Gastrocnemius medialis (tissue), 4 donors: ENCODE data around the gene TBC1D10A. TPM values are rescaled to one million over a fixed set of nuclear protein-coding genes. Genes with fewer than 3 reads are reported as not detected.

Experiments
- ATAC-seq, 2 donors: fragments of 150-250 bp; one replicate each; pipeline ENCODE4 v1.9.1; 2016
- DNase-seq, 2 donors: peaks; one replicate each; pipeline ENCODE4 v3.0.0-alpha.2; 2019
- H3K27ac ChIP-seq, 4 donors: fragments of 200-600 bp; sonication (generic); 1 replicate in 1 of 4; 2 replicates in 3 of 4; pipeline ENCODE4 v1.5.1; 2016 to 2018; ENCODE audit warnings: mild to moderate bottlenecking in 2 of 4, moderate library complexity in 1 of 4
- H3K27me3 ChIP-seq, 3 donors: fragments of 200-600 bp; sonication (generic) in 2 of 3; 1 replicate in 1 of 3; 2 replicates in 2 of 3; pipeline versions ENCODE4 v1.5.1 to v1.6.0; 2016 to 2019; ENCODE audit warnings: mild to moderate bottlenecking in 1 of 3, moderate library complexity in 1 of 3
- H3K36me3 ChIP-seq, 2 donors: fragments of 200-600 bp; sonication (generic) in 1 of 2; one replicate each; pipeline ENCODE4 v1.5.1; 2017 to 2018
- H3K4me1 ChIP-seq, 2 donors: fragments of 200-600 bp; sonication (generic) in 1 of 2; one replicate each; pipeline ENCODE4 v1.5.1; 2016 to 2017; ENCODE audit warnings: mild to moderate bottlenecking in 2 of 2
- H3K4me3 ChIP-seq, 4 donors: fragments of 200-600 bp; sonication (generic) in 3 of 4; 1 replicate in 1 of 4; 2 replicates in 3 of 4; pipeline ENCODE4 v1.5.1; 2016 to 2019; ENCODE audit warnings: mild to moderate bottlenecking in 2 of 4
- H3K9me3 ChIP-seq, 3 donors: fragments of 200-600 bp; sonication (generic) in 2 of 3; 1 replicate in 1 of 3; 2 replicates in 2 of 3; pipeline ENCODE4 v1.5.1; 2016 to 2019
- CTCF ChIP-seq, 5 experiments: fragments of 450-650 bp in 3 of 5; fragments of 200-600 bp in 2 of 5; sonication (generic) in 2 of 5; IDR thresholded peaks in 4 of 5; conservative IDR thresholded peaks in 1 of 5; 1 replicate in 4 of 5; 2 replicates in 1 of 5; pipeline ENCODE4 v1.5.1; 2016 to 2019; ENCODE audit warnings: antibody characterized with exemption in 5 of 5, mild to moderate bottlenecking in 3 of 5, moderate library complexity in 3 of 5
- POLR2A ChIP-seq, 2 donors: fragments of 450-650 bp; IDR thresholded peaks; one replicate each; pipeline ENCODE4 v1.6.1; 2017; ENCODE audit warnings: antibody characterized with exemption in 2 of 2, mild to moderate bottlenecking in 2 of 2, moderate library complexity in 2 of 2
- in situ Hi-C, 4 donors: fragments of 200-750 bp; cut with MboI; loops; one replicate each; pipeline versions ENCODE4 v1.15.0 to v1.8.0; 2017; ENCODE audit warnings: low sequenced_read_pairs in 4 of 4
- intact Hi-C: fragments of 100-400 bp; cut with DNase I; formaldehyde crosslinking; loops from one replicate; pipeline ENCODE4 v1.15.1; 2023; ENCODE audit warnings: low total_unique reads
- total RNA-seq, 4 donors: library from RNA; depleted of rRNA; stranded (reverse); fragments of >200 nt; gene quantifications; one replicate each; pipeline versions ENCODE4 v1.1.0 to v1.2.3, GENCODE V29; 2016

TBC1D10A gene
- total RNA-seq, 4 donors from 2014 or later: 4.1 to 9.6 (median 6.2) TPM

GRCh38 chr22:30310881-30311771, 15.6 kb downstream of the TBC1D10A start:
- peak; percentile 43 to 69 for DNase-seq
- TF ChIP-seq POLR2A (IDR thresholded peaks at IDR 0.05) (no peak), CTCF (IDR thresholded peaks at IDR 0.05 in 4 of 5, conservative IDR thresholded peaks at IDR 0.05 in 1 of 5) (no peak)
- peak; percentile 72 to 75 for ATAC-seq
- Histone ChIP-seq H3K4me3 (no peak overlapping the region), H3K4me1 (peaks cover 56 to 61% of the 10 kb centered on the region in 2 donors), H3K27ac (peak overlapping the region; percentile 57 to 71 (median 69)), H3K27me3 (no peaks in the 10 kb centered on the region), H3K36me3 (no peaks in the 10 kb centered on the region), H3K9me3 (no peaks in the 10 kb centered on the region)
- intact Hi-C loops: no loop called here
- in situ Hi-C loops: no loop called here

- Histone ChIP-seq H3K9me3 (no peaks in the 10 kb centered on the region), H3K27me3 (no peaks in the 10 kb centered on the region), H3K27ac (peak overlapping the region; percentile 57 to 71 (median 69)), H3K4me1 (peaks cover 64 to 66% of the 10 kb centered on the region in 2 donors), H3K36me3 (no peaks in the 10 kb centered on the region), H3K4me3 (no peak overlapping the region)
- in situ Hi-C loops (no loop called here), intact Hi-C loops (no loop called here)
- DNase-seq (peak; percentile 28 to 45), ATAC-seq (peak; percentile 25 to 58)
- TF ChIP-seq POLR2A (IDR thresholded peaks at IDR 0.05): no peak
- TF ChIP-seq CTCF (IDR thresholded peaks at IDR 0.05 in 4 of 5, conservative IDR thresholded peaks at IDR 0.05 in 1 of 5): no peak
Measured at GRCh38 chr22:30309951-30310741, 16.6 kb downstream of the TBC1D10A start.

GRCh38 chr22:30308518-30309230, 18.1 kb downstream of the TBC1D10A start:
- Histone ChIP-seq H3K4me3 (no peak overlapping the region), H3K27me3 (no peaks in the 10 kb centered on the region), H3K36me3 (no peaks in the 10 kb centered on the region), H3K27ac (peak overlapping the region; percentile 3 to 86 (median 64)), H3K9me3 (no peaks in the 10 kb centered on the region), H3K4me1 (peaks cover 72 to 81% of the 10 kb centered on the region in 2 donors)
- ATAC-seq: no peak
- no peak for DNase-seq
- in situ Hi-C loops (no loop called here), intact Hi-C loops (no loop called here)
- no peak for TF ChIP-seq CTCF (IDR thresholded peaks at IDR 0.05 in 4 of 5, conservative IDR thresholded peaks at IDR 0.05 in 1 of 5)
- TF ChIP-seq POLR2A (IDR thresholded peaks at IDR 0.05): no peak

- peaks cover 71 to 86% of the 10 kb centered on the region in 2 donors for H3K4me1 ChIP-seq
Measured at GRCh38 chr22:30308093-30308492, 18.6 kb downstream of the TBC1D10A start.

More at GRCh38 chr22:30308093-30308492, 18.6 kb downstream of the TBC1D10A start:
- intact Hi-C loops: no loop called here
- in situ Hi-C loops: no loop called here
- no peak overlapping the region for H3K4me3 ChIP-seq
- TF ChIP-seq POLR2A (IDR thresholded peaks at IDR 0.05): no peak
- no peak for TF ChIP-seq CTCF (IDR thresholded peaks at IDR 0.05 in 4 of 5, conservative IDR thresholded peaks at IDR 0.05 in 1 of 5)
- H3K27me3 ChIP-seq: no peaks in the 10 kb centered on the region
- DNase-seq (no peak), ATAC-seq (no peak)
- H3K9me3 ChIP-seq: no peaks in the 10 kb centered on the region
- peak overlapping the region in 1 of 4 donors; percentile 86 for H3K27ac ChIP-seq
- H3K36me3 ChIP-seq: no peaks in the 10 kb centered on the region
